Common myeloid progenitor, CD34-positive (primary cell): Measurements from ENCODE around the gene SLC4A1.

Experiments
- CTCF ChIA-PET: fragments of 350-600 bp; sonication (Branson Sonifier 250); formaldehyde crosslinking; loops from one replicate; lab custom pipeline; 2021; ENCODE audit warnings: antibody characterized with exemption; lab: Charles Lee
- POLR2A ChIA-PET: fragments of 350-600 bp; sonication (Branson Sonifier 250); formaldehyde crosslinking; loops from one replicate; lab custom pipeline; 2021; ENCODE audit warnings: antibody characterized with exemption; lab: Charles Lee
- DNase-seq, 3 donors: peaks; one replicate each; pipeline versions ENCODE4 v3.0.0 to v3.0.0-alpha.2; 2013
- H3K27ac ChIP-seq, 2 experiments: 1 replicate in 1 of 2; 2 replicates in 1 of 2; pipeline ENCODE4 v1.7.0; 2013; ENCODE audit warnings: inconsistent platforms in 2 of 2, low read length in 2 of 2, mild to moderate bottlenecking in 2 of 2, low read depth in 1 of 2, moderate library complexity in 1 of 2; ENCODE audit not compliant: severe bottlenecking in 2 of 2, insufficient read depth in 1 of 2, poor library complexity in 1 of 2
- H3K27me3 ChIP-seq, 5 experiments: replicated peaks in 2 of 5; 1 replicate in 3 of 5; 2 replicates in 2 of 5; pipeline versions ENCODE4 v1.6.1 to v1.7.0; 2013; ENCODE audit warnings: low read length in 4 of 5, mild to moderate bottlenecking in 2 of 5, moderate library complexity in 2 of 5, inconsistent platforms in 1 of 5; ENCODE audit not compliant: insufficient read depth in 5 of 5, control insufficient read depth in 4 of 5
- H3K36me3 ChIP-seq, 4 experiments: 1 replicate in 2 of 4; 2 replicates in 2 of 4; pipeline versions ENCODE4 v1.6.1 to v1.7.0; 2013; ENCODE audit warnings: low read length in 3 of 4, control low read depth in 1 of 4, mild to moderate bottlenecking in 1 of 4; ENCODE audit not compliant: control insufficient read depth in 4 of 4, insufficient read depth in 4 of 4
- H3K4me1 ChIP-seq, 4 experiments: 1 replicate in 3 of 4; 2 replicates in 1 of 4; pipeline versions ENCODE4 v1.6.1 to v1.7.1; 2013; ENCODE audit warnings: low read length in 3 of 4, mild to moderate bottlenecking in 3 of 4, control low read depth in 1 of 4, inconsistent platforms in 1 of 4, moderate library complexity in 1 of 4; ENCODE audit not compliant: control insufficient read depth in 4 of 4, insufficient read depth in 4 of 4; ENCODE audit errors: control extremely low read depth in 1 of 4
- H3K4me3 ChIP-seq, 7 experiments: 1 replicate in 4 of 7; 2 replicates in 3 of 7; pipeline versions ENCODE4 v1.5.1 to v1.7.0; 2013; ENCODE audit warnings: mild to moderate bottlenecking in 7 of 7, low read length in 6 of 7, moderate library complexity in 6 of 7, inconsistent platforms in 2 of 7, low read depth in 2 of 7, control low read depth in 1 of 7; ENCODE audit not compliant: insufficient read depth in 4 of 7, control insufficient read depth in 1 of 7; ENCODE audit errors: extremely low read depth in 1 of 7
- H3K9me3 ChIP-seq, 5 experiments: 1 replicate in 4 of 5; 2 replicates in 1 of 5; pipeline versions ENCODE4 v1.6.1 to v1.7.1; 2013; ENCODE audit warnings: low read length in 4 of 5, mild to moderate bottlenecking in 2 of 5, inconsistent platforms in 1 of 5, low read depth in 1 of 5, moderate library complexity in 1 of 5; ENCODE audit not compliant: control insufficient read depth in 4 of 5, insufficient read depth in 2 of 5; ENCODE audit errors: control extremely low read depth in 1 of 5
- WGBS: methylation state at CpG from one replicate; pipeline ENCODE4 v1.1.5; 2013; ENCODE audit not compliant: insufficient coverage; 5-methylcytosine and 5-hydroxymethylcytosine counted together

The SLC4A1 gene

GRCh38 chr17:44222112-44222869 lies 45.6 kb downstream of the SLC4A1 start:
- peak; percentile 66 to 76 (median 67) for DNase-seq
- Histone ChIP-seq H3K27me3 (no peaks in the 10 kb centered on the region), H3K27ac (peak overlapping the region in 1 of 2 experiments; percentile 77), H3K9me3 (no peaks in the 10 kb centered on the region), H3K36me3 (peaks cover 0 to 4% (median 1%) of the 10 kb centered on the region in 4 experiments), H3K4me1 (peaks cover 8 to 28% (median 24%) of the 10 kb centered on the region in 4 experiments), H3K4me3 (peak overlapping the region; percentile 69 to 95 (median 93))
- CTCF ChIA-PET = interaction anchor here (0.6 to 2.1 kb wide), 21 partner anchors 11 to 466 kb away, joined by 3 to 20 read pairs (median 3); no protein-coding TSS in a partner anchor
- 5% methylated on average over 35 of the region's 36 CpGs for whole genome bisulfite sequencing
- POLR2A ChIA-PET = interaction anchor here (0.6 to 2.8 kb wide), 5 partner anchors 23 to 111 kb away, joined by 3 to 11 read pairs (median 4); partner anchors contain the start of genes ATXN7L3 and TMUB2

DNA sequence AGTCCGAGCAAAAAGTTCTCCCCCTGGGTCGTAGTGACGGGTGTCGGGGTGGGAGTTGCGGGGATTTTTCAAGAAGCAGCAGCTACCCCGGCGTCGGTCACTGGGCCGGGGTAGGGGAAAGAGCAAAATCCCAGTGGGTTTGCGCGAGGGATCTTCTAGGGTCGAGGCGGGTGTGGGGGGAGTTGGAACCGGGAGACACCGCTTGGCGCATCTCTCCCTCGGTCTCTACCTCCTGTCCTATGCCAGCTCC lies 46.1 kb downstream of the SLC4A1 start:
- Histone ChIP-seq H3K36me3 (peaks cover 0 to 8% (median 2%) of the 10 kb centered on the region in 4 experiments), H3K27ac (peak overlapping the region; percentile 25 to 77), H3K9me3 (no peaks in the 10 kb centered on the region), H3K4me1 (peaks cover 13 to 33% (median 29%) of the 10 kb centered on the region in 4 experiments), H3K4me3 (peak overlapping the region; percentile 69 to 95 (median 93)), H3K27me3 (no peaks in the 10 kb centered on the region)
- POLR2A ChIA-PET = interaction anchor here (0.7 to 2.8 kb wide), 5 partner anchors 23 to 110 kb away, joined by 3 to 11 read pairs (median 3); partner anchors contain the start of genes ATXN7L3 and TMUB2
- CTCF ChIA-PET = interaction anchor here (0.6 to 2.1 kb wide), 20 partner anchors 10 to 467 kb away, joined by 3 to 20 read pairs (median 3); no protein-coding TSS in a partner anchor
- 0% methylated on average over 5 of the region's 17 CpGs for WGBS
- DNase-seq = no peak

DNA sequence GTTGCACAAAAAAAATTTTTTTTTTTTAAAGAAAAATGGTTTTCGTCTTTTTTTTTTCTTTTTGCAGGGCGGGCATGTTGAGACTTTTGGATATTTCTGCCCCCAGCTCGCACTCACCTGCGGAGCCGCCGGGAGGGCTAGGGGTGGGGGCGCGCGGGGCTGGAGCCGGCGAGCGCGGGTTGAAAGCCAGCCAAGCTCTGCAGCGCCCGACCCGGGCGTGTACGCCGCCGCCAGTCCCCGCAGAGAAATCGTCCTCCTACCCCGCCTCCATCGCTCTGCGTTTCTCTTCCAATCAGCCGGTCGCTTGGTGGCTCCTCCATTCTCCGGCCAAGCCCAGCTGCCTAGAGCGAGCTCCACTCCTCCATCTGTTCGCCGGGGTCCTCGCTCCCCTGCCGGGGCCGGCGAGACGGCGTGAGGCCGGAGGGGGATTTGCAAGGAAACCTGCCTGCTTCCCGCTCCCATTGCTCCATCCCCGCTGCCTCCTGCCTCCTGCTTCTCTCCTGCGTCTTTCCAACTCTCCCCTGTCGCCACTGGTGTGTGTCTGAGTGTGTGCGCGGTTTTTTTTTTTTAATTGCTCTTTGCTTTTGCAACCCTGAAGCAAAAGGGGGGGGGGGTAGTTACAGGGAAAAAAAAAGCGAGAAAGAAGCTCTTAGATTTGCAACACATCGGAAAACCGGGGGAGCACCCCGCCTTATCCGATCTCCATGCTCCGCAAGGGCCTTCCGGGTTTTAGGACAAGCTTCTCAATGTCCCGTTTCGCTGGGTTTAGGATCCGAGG lies 46.7 kb downstream of the SLC4A1 start:
- peaks cover 15 to 38% (median 34%) of the 10 kb centered on the region in 4 experiments for H3K4me1 ChIP-seq
- WGBS = 0% methylated on average over 44 of the region's 54 CpGs

DNA sequence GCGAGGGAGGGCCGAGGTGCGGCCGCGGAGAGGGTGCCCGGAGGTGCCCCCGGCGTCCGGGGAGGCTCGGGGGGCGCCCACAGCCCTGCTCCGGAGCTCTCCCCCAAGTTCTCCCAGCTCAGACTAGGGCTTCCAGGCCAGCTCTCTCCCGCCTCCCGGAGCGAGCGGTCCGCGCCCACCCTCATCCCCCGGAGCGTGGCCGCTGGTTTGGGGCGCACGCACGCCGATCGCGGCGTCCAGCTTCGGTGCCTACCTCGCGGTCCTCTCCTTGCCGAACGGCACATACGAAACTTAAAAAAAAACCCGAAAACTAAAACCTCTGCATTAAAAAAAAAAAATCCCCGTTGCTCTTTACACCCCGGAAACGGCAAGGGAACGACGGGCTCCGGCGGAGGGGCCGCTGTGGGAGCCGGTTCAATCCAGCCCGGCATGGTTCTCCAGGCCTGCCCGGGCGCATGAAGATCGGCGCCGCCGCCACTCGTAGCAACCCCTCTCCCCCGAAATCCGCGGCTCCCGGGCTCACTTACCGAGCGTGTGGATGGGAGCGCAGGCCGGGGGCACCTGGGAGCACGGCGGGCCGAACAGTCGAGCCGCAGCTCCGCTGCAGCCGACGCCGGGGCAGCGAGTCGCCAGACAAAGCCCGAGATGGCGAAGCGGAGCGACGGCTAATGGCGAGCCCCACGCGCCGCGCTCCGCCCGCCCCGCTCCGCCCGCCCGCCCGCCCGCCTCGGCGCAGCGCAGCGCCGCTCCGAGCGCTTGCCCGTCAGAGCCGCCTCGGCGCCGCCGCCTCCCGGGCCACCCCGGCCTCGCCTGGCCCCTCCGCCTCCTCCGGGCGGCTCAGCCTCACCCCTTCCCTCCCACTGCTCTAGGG lies 47.5 kb downstream of the SLC4A1 start:
- under 1% methylated on average over 86 of the region's 108 CpGs for WGBS
- peak; percentile 49 to 80 (median 75) for DNase-seq
- CTCF ChIA-PET = interaction anchor here (0.8 to 2.8 kb wide), 15 partner anchors 8 to 127 kb away, joined by 3 to 20 read pairs (median 3); no protein-coding TSS in a partner anchor

More for the DNA sequence above, 46.7 kb downstream of the SLC4A1 start:
- H3K27ac ChIP-seq = peak overlapping the region; percentile 25 to 77
- CTCF ChIA-PET = interaction anchor here (0.6 to 2.1 kb wide), 22 partner anchors 10 to 467 kb away, joined by 3 to 20 read pairs (median 3); no protein-coding TSS in a partner anchor
- no peaks in the 10 kb centered on the region for H3K27me3 ChIP-seq
- DNase-seq = peak; percentile 81 to 86 (median 83)
- peaks cover 0 to 14% (median 6%) of the 10 kb centered on the region in 4 experiments for H3K36me3 ChIP-seq
- no peaks in the 10 kb centered on the region for H3K9me3 ChIP-seq
- POLR2A ChIA-PET = interaction anchor here (0.7 to 2.8 kb wide), 5 partner anchors 22 to 110 kb away, joined by 3 to 11 read pairs (median 3); partner anchors contain the start of genes ATXN7L3 and TMUB2
- peak overlapping the region; percentile 69 to 95 (median 93) for H3K4me3 ChIP-seq

GRCh38 chr17:44219616-44220212 lies 48.2 kb downstream of the SLC4A1 start, which contains the start of gene UBTF:
UBTF (minus strand) TSS chr17:44219675; CDS start chr17:44218229, 1,446 bp downstream.
- Histone ChIP-seq H3K4me3 (peak within 1 kb of the TSS; percentile 83 to 95 (median 93)), H3K36me3 (peaks cover 13 to 29% (median 21%) of the 10 kb centered on the region in 4 experiments), H3K9me3 (no peaks in the 10 kb centered on the region), H3K27me3 (no peaks in the 10 kb centered on the region), H3K27ac (peak within 1 kb of the TSS; percentile 61 to 90), H3K4me1 (peaks cover 15 to 41% (median 36%) of the 10 kb centered on the region in 4 experiments)
- DNase-seq = peak; percentile 80 to 88 (median 82)
- POLR2A ChIA-PET = interaction anchor here (1.0 to 2.8 kb wide), 5 partner anchors 9 to 105 kb away, joined by 3 to 11 read pairs (median 3); partner anchors contain the start of genes ATXN7L3 and SLC25A39
- 0% methylated on average over 39 of the region's 76 CpGs for WGBS
- CTCF ChIA-PET = interaction anchor here (0.8 to 4.1 kb wide), 6 partner anchors 9 to 113 kb away, joined by 3 to 15 read pairs (median 3); no protein-coding TSS in a partner anchor

More for the DNA sequence above, 47.5 kb downstream of the SLC4A1 start:
- peaks cover 7 to 22% (median 14%) of the 10 kb centered on the region in 4 experiments for H3K36me3 ChIP-seq
- H3K4me3 ChIP-seq = peak overlapping the region; percentile 71 to 95 (median 93)
- peaks cover 15 to 41% (median 36%) of the 10 kb centered on the region in 4 experiments for H3K4me1 ChIP-seq
- POLR2A ChIA-PET = interaction anchor here (1.0 to 2.8 kb wide), 7 partner anchors 10 to 104 kb away, joined by 3 to 11 read pairs (median 3); partner anchors contain the start of genes ATXN7L3, SLC25A39 and TMUB2
- H3K27me3 ChIP-seq = no peaks in the 10 kb centered on the region
- H3K9me3 ChIP-seq = no peaks in the 10 kb centered on the region
- H3K27ac ChIP-seq = peak overlapping the region; percentile 61 to 90
